Measurements from ENCODE around the gene EFNA1.

The EFNA1 gene

GRCh38 chr1:155085504-155086127 is 42.1 kb upstream of the EFNA1 start:
- Histone ChIP-seq H3K4me1 (peaks cover 5% of the 10 kb centered on the region), H3K36me3 (no peaks in the 10 kb centered on the region), H3K9me3 (no peaks in the 10 kb centered on the region), H3K27me3 (peaks cover 24% of the 10 kb centered on the region), H3K4me3 (ENCODE audit: low read depth, low read length) (peak overlapping the region; percentile 77)
- no peak for DNase-seq
- TF ChIP-seq CTCF (IDR thresholded peaks at IDR 0.05; ENCODE audit: low read depth, low read length): no peak

GRCh38 chr1:155086128-155086741 is 41.4 kb upstream of the EFNA1 start:
- DNase-seq: peak; percentile 78
- Histone ChIP-seq H3K36me3 (no peaks in the 10 kb centered on the region), H3K4me3 (ENCODE audit: low read depth, low read length) (peak overlapping the region; percentile 77), H3K4me1 (peaks cover 9% of the 10 kb centered on the region), H3K27me3 (peaks cover 18% of the 10 kb centered on the region), H3K9me3 (no peaks in the 10 kb centered on the region)
- peak; percentile 84 for TF ChIP-seq CTCF (IDR thresholded peaks at IDR 0.05; ENCODE audit: low read depth, low read length)

- Histone ChIP-seq H3K36me3 (no peaks in the 10 kb centered on the region), H3K4me3 (ENCODE audit: low read depth, low read length) (no peak overlapping the region), H3K4me1 (peaks cover 9% of the 10 kb centered on the region), H3K27me3 (peaks cover 10% of the 10 kb centered on the region), H3K9me3 (no peaks in the 10 kb centered on the region)
- TF ChIP-seq CTCF (IDR thresholded peaks at IDR 0.05; ENCODE audit: low read depth, low read length): peak; percentile 22; the same call in 1 of the 2 replicates
- no peak for DNase-seq
These were observed 40.7 kb upstream of the EFNA1 start for GRCh38 chr1:155086856-155087535.

GRCh38 chr1:155091071-155092051 is 36.3 kb upstream of the EFNA1 start:
- Histone ChIP-seq H3K4me3 (ENCODE audit: low read depth, low read length) (peak overlapping the region; percentile 27), H3K4me1 (peaks cover 17% of the 10 kb centered on the region), H3K27me3 (no peaks in the 10 kb centered on the region; the same call in 1 of the 2 replicates), H3K36me3 (no peaks in the 10 kb centered on the region), H3K9me3 (no peaks in the 10 kb centered on the region)
- TF ChIP-seq CTCF (IDR thresholded peaks at IDR 0.05; ENCODE audit: low read depth, low read length): peak; percentile 96
- peak; percentile 91 for DNase-seq

GRCh38 chr1:155092131-155092530 is 35.5 kb upstream of the EFNA1 start:
- Histone ChIP-seq H3K36me3 (no peaks in the 10 kb centered on the region), H3K4me3 (ENCODE audit: low read depth, low read length) (no peak overlapping the region), H3K27me3 (no peaks in the 10 kb centered on the region; the same call in 1 of the 2 replicates), H3K4me1 (peaks cover 17% of the 10 kb centered on the region), H3K9me3 (no peaks in the 10 kb centered on the region)
- no peak for DNase-seq
- TF ChIP-seq CTCF (IDR thresholded peaks at IDR 0.05; ENCODE audit: low read depth, low read length): no peak
